Prostate gland (tissue), 2 donors: ENCODE data around the gene AVPR2.

Source experiments
- CTCF ChIP-seq, 4 experiments: fragments of 200-600 bp in 2 of 4; fragments of 450-650 bp in 2 of 4; sonication (generic) in 2 of 4; IDR thresholded peaks; 1 replicate in 3 of 4; 2 replicates in 1 of 4; pipeline ENCODE4 v1.5.1; 2016 to 2019; ENCODE audit warnings: antibody characterized with exemption in 4 of 4, mild to moderate bottlenecking in 2 of 4, moderate library complexity in 2 of 4
- POLR2A ChIP-seq: fragments of 450-650 bp; IDR thresholded peaks from one replicate; pipeline ENCODE4 v1.6.1; 2016; ENCODE audit warnings: antibody characterized with exemption, mild to moderate bottlenecking
- POLR2AphosphoS5 ChIP-seq: sonication (generic); formaldehyde crosslinking; IDR thresholded peaks from one replicate; pipeline ENCODE4 v1.6.1; 2017; ENCODE audit warnings: antibody characterized with exemption

- no peak for TF ChIP-seq POLR2AphosphoS5
- no peak for TF ChIP-seq POLR2A
- no peak for TF ChIP-seq CTCF (IDR thresholded peaks at IDR 0.05)
Measured at GRCh38 chrX:153865685-153866084, 38.8 kb upstream of the AVPR2 start.
